K562 (cell line): Measurements from ENCODE around the gene TBXAS1. TPM values are rescaled to one million over a fixed set of nuclear protein-coding genes. Genes with fewer than 3 reads are reported as not detected.

Experiments used
- BRCA1 ChIP-seq, 2 experiments: fragments of 450-650 bp in 1 of 2; sonication (generic) in 1 of 2; formaldehyde crosslinking in 1 of 2; IDR thresholded peaks; 2 replicates each; pipeline versions ENCODE4 v1.5.0 to v1.6.1; 2017 to 2020; ENCODE audit warnings: mild to moderate bottlenecking in 1 of 2, missing genetic modification reagents in 1 of 2
- PHF21A ChIP-seq: fragments of 450-650 bp; IDR thresholded peaks from 2 replicates; pipeline ENCODE4 v1.6.1; 2017; ENCODE audit warnings: low read depth, borderline replicate concordance
- POLR2AphosphoS5 ChIP-seq: IDR thresholded peaks from 2 replicates; pipeline ENCODE4 v1.6.1; 2011; ENCODE audit warnings: mild to moderate bottlenecking, low read depth, low read length, moderate library complexity; ENCODE audit not compliant: control insufficient read depth, insufficient read depth
- STAT5A ChIP-seq: IDR thresholded peaks from 2 replicates; pipeline ENCODE4 v1.6.1; 2012; ENCODE audit warnings: low read length, inconsistent platforms, borderline replicate concordance
- ZNF165 ChIP-seq: fragments of 250-450 bp; sonication (Bioruptor Pico); IDR thresholded peaks from 2 replicates; pipeline ENCODE4 v1.4.0; 2020; ENCODE audit warnings: borderline replicate concordance
- ZNF76 ChIP-seq: fragments of 250-450 bp; sonication (Bioruptor Pico); IDR thresholded peaks from 2 replicates; pipeline ENCODE4 v1.4.0; 2020; ENCODE audit warnings: mild to moderate bottlenecking, moderate library complexity, borderline replicate concordance
- polyA plus RNA-seq, 8 experiments: library from polyadenylated mRNA; depleted of rRNA in 4 of 8; stranded (reverse) in 5 of 8; unstranded in 3 of 8; fragments of >200 nt; fragmentation: Nextera tagmentation in 2 of 8; fragmentation: Illumina TruSeq in 1 of 8; extraction: Ambion mirVana in 2 of 8; extraction: Trizol in 1 of 8; gene quantifications; 2 replicates each; pipeline versions ENCODE4 v1.2.1 to v1.2.3, GENCODE V29; 2011 to 2014; ENCODE audit warnings: inconsistent platforms in 1 of 8, missing spikeins in 1 of 8
- total RNA-seq, 7 experiments: library from RNA; depleted of rRNA in 6 of 7; stranded (reverse); fragments of >200 nt in 6 of 7; fragmentation: Illumina TruSeq in 2 of 7; extraction: Trizol in 2 of 7; gene quantifications; 2 replicates each; pipeline versions ENCODE4 v1.2.1 to v1.2.3, GENCODE V29; 2011 to 2021; ENCODE audit warnings: low replicate concordance in 1 of 7
- TF ChIP-seq, protein P1 (sequence below), 2 experiments: IDR thresholded peaks; 2 replicates each; pipeline ENCODE4 v1.6.1; 2012; ENCODE audit warnings: improper control_type of control experiment in 2 of 2, low read depth in 2 of 2, low read length in 2 of 2, borderline replicate concordance in 1 of 2
- TF ChIP-seq, protein P2 (sequence below): fragments of 250-450 bp; sonication (Bioruptor Pico); IDR thresholded peaks from 2 replicates; pipeline ENCODE4 v1.4.0; 2020; ENCODE audit warnings: borderline replicate concordance
- TF ChIP-seq, protein P3 (sequence below): fragments of 250-450 bp; sonication (Bioruptor Pico); IDR thresholded peaks from 2 replicates; pipeline ENCODE4 v1.4.0; 2020
- TF ChIP-seq, protein P4 (sequence below), 2 experiments: fragments of 450-650 bp; IDR thresholded peaks; 2 replicates each; pipeline ENCODE4 v1.6.1; 2016; ENCODE audit warnings: mild to moderate bottlenecking in 2 of 2, borderline replicate concordance in 1 of 2, low read depth in 1 of 2, moderate library complexity in 1 of 2

TBXAS1 gene
- total and polyA plus RNA-seq, 9 of the 15 experiments (the other 6 are each of a cell fraction or from before 2014, with no cell fraction given) = 1.1 to 8.3 (median 1.9) TPM

DNA sequence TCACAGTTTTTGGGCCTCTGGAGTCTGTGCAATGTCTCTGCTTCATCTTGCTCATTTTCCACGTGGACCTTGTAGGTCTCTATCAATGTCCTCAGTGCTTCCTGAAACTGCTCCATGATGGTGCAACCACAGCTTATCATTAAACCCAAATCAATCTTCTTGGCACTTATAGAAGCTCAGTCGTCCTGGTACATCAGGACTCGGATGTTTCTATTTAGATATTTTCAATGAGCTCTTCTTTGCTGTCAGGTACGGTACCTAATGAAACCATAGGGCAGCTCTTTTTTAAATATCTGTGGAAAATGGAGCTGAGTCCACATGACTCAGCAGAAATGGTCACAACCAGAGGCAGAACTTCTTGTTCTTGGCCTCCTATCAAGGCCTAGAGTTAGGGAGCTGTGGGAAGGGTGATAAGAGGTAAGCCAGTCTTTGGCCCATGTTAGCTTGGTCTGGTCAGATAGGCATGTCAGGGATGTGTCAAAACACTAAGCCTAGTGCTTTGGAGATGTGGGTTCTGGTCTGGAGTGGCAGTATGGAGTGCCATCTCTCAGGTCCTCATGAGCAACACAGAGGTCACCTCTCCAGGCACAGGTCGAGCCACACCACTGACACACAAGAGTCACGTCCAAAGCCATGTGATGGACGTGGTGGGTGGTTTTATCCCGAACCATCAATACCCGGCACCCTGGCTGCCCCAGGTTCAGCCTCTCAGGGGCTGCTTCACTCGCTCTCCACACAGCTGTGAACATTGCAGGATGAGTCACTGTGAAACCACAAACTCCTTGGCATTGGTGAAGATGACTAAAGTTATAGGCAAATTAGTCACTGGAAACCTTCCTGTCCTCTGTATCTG lies 87.0 kb downstream of the TBXAS1 start (continued):
- TF ChIP-seq, protein P1, sequence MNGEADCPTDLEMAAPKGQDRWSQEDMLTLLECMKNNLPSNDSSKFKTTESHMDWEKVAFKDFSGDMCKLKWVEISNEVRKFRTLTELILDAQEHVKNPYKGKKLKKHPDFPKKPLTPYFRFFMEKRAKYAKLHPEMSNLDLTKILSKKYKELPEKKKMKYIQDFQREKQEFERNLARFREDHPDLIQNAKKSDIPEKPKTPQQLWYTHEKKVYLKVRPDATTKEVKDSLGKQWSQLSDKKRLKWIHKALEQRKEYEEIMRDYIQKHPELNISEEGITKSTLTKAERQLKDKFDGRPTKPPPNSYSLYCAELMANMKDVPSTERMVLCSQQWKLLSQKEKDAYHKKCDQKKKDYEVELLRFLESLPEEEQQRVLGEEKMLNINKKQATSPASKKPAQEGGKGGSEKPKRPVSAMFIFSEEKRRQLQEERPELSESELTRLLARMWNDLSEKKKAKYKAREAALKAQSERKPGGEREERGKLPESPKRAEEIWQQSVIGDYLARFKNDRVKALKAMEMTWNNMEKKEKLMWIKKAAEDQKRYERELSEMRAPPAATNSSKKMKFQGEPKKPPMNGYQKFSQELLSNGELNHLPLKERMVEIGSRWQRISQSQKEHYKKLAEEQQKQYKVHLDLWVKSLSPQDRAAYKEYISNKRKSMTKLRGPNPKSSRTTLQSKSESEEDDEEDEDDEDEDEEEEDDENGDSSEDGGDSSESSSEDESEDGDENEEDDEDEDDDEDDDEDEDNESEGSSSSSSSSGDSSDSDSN (IDR thresholded peaks at IDR 0.05; ENCODE audit: borderline replicate concordance in 1 of 2, low read depth in 2 of 2, low read length in 2 of 2) = 0 out of 4 replicates have a peak, but pooled peaks have one; percentile 19 to 69
- peak; percentile 95 for TF ChIP-seq POLR2AphosphoS5
- TF ChIP-seq PHF21A = peak; percentile 92
- TF ChIP-seq, protein P2, sequence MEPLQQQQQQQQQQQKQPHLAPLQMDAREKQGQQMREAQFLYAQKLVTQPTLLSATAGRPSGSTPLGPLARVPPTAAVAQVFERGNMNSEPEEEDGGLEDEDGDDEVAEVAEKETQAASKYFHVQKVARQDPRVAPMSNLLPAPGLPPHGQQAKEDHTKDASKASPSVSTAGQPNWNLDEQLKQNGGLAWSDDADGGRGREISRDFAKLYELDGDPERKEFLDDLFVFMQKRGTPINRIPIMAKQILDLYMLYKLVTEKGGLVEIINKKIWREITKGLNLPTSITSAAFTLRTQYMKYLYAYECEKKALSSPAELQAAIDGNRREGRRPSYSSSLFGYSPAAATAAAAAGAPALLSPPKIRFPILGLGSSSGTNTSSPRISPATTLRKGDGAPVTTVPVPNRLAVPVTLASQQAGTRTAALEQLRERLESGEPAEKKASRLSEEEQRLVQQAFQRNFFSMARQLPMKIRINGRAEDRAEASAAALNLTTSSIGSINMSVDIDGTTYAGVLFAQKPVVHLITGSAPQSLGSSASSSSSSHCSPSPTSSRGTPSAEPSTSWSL (CRISPR knock-in tag) = no peak
- TF ChIP-seq, protein P3, sequence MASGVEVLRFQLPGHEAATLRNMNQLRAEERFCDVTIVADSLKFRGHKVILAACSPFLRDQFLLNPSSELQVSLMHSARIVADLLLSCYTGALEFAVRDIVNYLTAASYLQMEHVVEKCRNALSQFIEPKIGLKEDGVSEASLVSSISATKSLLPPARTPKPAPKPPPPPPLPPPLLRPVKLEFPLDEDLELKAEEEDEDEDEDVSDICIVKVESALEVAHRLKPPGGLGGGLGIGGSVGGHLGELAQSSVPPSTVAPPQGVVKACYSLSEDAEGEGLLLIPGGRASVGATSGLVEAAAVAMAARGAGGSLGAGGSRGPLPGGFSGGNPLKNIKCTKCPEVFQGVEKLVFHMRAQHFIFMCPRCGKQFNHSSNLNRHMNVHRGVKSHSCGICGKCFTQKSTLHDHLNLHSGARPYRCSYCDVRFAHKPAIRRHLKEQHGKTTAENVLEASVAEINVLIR (CRISPR knock-in tag) = no peak
- TF ChIP-seq, protein P4, sequence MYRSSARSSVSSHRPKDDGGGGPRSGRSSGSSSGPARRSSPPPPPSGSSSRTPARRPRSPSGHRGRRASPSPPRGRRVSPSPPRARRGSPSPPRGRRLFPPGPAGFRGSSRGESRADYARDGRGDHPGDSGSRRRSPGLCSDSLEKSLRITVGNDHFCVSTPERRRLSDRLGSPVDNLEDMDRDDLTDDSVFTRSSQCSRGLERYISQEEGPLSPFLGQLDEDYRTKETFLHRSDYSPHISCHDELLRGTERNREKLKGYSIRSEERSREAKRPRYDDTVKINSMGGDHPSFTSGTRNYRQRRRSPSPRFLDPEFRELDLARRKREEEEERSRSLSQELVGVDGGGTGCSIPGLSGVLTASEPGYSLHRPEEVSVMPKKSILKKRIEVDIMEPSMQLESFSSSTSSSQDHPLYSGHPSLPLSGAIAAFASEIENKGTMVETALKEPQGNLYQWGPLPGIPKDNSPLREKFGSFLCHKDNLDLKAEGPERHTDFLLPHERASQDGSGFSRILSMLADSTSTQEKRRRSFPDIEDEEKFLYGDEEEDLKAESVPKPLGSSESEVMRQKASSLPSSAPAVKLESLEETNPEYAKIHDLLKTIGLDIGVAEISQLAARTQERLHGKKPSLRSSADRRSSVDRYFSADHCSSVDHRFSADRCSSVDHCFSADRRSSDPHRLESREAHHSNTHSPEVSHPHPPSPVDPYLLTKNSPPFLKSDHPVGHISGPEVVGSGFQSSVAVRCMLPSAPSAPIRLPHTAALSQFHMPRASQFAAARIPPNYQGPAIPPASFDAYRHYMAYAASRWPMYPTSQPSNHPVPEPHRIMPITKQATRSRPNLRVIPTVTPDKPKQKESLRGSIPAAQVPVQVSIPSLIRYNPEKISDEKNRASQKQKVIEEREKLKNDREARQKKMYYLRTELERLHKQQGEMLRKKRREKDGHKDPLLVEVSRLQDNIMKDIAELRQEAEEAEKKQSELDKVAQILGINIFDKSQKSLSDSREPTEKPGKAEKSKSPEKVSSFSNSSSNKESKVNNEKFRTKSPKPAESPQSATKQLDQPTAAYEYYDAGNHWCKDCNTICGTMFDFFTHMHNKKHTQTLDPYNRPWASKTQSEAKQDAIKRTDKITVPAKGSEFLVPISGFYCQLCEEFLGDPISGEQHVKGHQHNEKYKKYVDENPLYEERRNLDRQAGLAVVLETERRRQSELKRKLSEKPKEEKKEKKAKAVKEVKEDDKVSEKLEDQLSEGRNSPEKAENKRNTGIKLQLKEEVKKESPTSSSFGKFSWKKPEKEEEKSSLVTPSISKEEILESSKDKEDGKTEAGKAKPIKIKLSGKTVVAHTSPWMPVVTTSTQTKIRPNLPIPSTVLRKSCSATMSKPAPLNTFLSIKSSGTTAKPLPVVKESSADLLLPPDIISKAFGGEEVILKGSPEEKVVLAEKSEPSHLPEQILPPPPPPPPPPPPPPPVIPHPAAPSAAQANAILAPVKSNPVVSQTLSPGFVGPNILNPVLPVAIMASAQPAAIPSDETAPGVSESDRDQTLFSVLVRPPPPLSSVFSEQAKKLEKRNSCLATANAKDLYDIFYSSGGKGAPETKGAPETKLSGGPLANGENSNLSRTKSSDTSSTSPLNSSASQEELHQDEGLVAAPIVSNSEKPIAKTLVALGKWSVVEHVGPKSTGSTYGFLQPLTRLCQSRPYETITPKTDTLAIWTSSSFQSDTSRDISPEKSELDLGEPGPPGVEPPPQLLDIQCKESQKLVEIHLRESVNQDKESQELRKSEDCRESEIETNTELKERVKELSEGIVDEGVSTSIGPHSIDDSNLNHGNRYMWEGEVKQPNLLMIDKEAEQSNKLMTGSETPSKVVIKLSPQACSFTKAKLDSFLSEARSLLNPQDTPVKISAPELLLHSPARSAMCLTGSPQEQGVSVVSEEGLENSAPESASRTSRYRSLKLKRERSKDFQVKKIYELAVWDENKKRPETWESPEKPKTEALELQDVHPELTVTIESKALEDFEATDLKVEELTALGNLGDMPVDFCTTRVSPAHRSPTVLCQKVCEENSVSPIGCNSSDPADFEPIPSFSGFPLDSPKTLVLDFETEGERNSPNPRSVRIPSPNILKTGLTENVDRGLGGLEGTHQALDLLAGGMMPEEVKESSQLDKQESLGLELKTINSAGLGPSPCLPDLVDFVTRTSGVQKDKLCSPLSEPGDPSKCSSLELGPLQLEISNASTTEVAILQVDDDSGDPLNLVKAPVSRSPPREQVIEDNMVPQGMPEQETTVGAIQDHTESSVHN (IDR thresholded peaks at IDR 0.05; ENCODE audit: borderline replicate concordance in 1 of 2, low read depth in 1 of 2) = peak in 1 of 2 experiments; percentile 83; a peak in 2 of 4 replicates
- TF ChIP-seq BRCA1 (IDR thresholded peaks at IDR 0.05) = no peak
- TF ChIP-seq BRCA1 (CRISPR knock-in tag; IDR thresholded peaks at IDR 0.05) = no peak
- peak; percentile 67 for TF ChIP-seq ZNF165 (CRISPR knock-in tag)
- TF ChIP-seq ZNF76 = peak; percentile 40; the same call in 1 of the 2 replicates
- peak; percentile 83; the same call in 1 of the 2 replicates for TF ChIP-seq STAT5A
